ENCODE data around the gene SPNS2. TPM values are rescaled to one million over a fixed set of nuclear protein-coding genes. Genes with fewer than 3 reads are reported as not detected.

SPNS2 gene
- total RNA-seq, 4 donors from 2014 or later = 25.1 to 76.3 (median 49.6) TPM

GRCh38 chr17:4541328-4542002 is 42.8 kb downstream of the SPNS2 start:
- no peak for TF ChIP-seq CTCF (IDR thresholded peaks at IDR 0.05)
- no peak for TF ChIP-seq POLR2A (IDR thresholded peaks at IDR 0.05)
- no peak for TF ChIP-seq EP300 (IDR thresholded peaks at IDR 0.05)
- no peak for TF ChIP-seq POLR2AphosphoS5 (IDR thresholded peaks at IDR 0.05)
- 83% methylated on average over 15 of the region's 29 CpGs for WGBS
- peaks cover 44% of the 10 kb centered on the region for H3K4me1 ChIP-seq
- H3K27me3 ChIP-seq = no peaks in the 10 kb centered on the region
- DNase-seq (ENCODE audit: low spot score in 2 of 2) = no peak
- H3K27ac ChIP-seq = peak overlapping the region; percentile 37
- H3K9me3 ChIP-seq = no peaks in the 10 kb centered on the region
- H3K4me3 ChIP-seq = no peak overlapping the region
- peaks cover 88% of the 10 kb centered on the region for H3K36me3 ChIP-seq

- DNase-seq (ENCODE audit: low spot score in 2 of 2) = no peak
- Histone ChIP-seq H3K9me3 (no peaks in the 10 kb centered on the region), H3K4me3 (no peak overlapping the region), H3K4me1 (peaks cover 37% of the 10 kb centered on the region), H3K27me3 (no peaks in the 10 kb centered on the region), H3K36me3 (peaks cover 95% of the 10 kb centered on the region), H3K27ac (no peak overlapping the region)
- TF ChIP-seq EP300 (IDR thresholded peaks at IDR 0.05) (no peak), POLR2A (IDR thresholded peaks at IDR 0.05) (no peak), CTCF (IDR thresholded peaks at IDR 0.05) (no peak), POLR2AphosphoS5 (IDR thresholded peaks at IDR 0.05) (no peak)
- WGBS = 91% methylated on average over 12 of the region's 14 CpGs
These were observed 43.5 kb downstream of the SPNS2 start for GRCh38 chr17:4542003-4542725.

- no peak for TF ChIP-seq EP300 (IDR thresholded peaks at IDR 0.05)
- TF ChIP-seq CTCF (IDR thresholded peaks at IDR 0.05) = no peak
- no peak for TF ChIP-seq POLR2A (IDR thresholded peaks at IDR 0.05)
- no peak for TF ChIP-seq POLR2AphosphoS5 (IDR thresholded peaks at IDR 0.05)
- no peak overlapping the region for H3K27ac ChIP-seq
- DNase-seq (ENCODE audit: low spot score in 2 of 2) = no peak
- no peak overlapping the region for H3K4me3 ChIP-seq
- no peaks in the 10 kb centered on the region for H3K27me3 ChIP-seq
- no peaks in the 10 kb centered on the region for H3K9me3 ChIP-seq
- peaks cover 100% of the 10 kb centered on the region for H3K36me3 ChIP-seq
- H3K4me1 ChIP-seq = peaks cover 31% of the 10 kb centered on the region
- 70% methylated on average over 18 of the region's 19 CpGs for WGBS
These were observed 44.1 kb downstream of the SPNS2 start for GRCh38 chr17:4542726-4543191.

- Histone ChIP-seq H3K27me3 (no peaks in the 10 kb centered on the region), H3K36me3 (peaks cover 100% of the 10 kb centered on the region), H3K9me3 (no peaks in the 10 kb centered on the region), H3K4me1 (peaks cover 23% of the 10 kb centered on the region), H3K27ac (no peak overlapping the region), H3K4me3 (no peak overlapping the region)
- WGBS = 70% methylated on average over 15 of the region's 19 CpGs
- no peak for DNase-seq (ENCODE audit: low spot score in 2 of 2)
- TF ChIP-seq POLR2A (IDR thresholded peaks at IDR 0.05) = no peak
These were observed 44.9 kb downstream of the SPNS2 start for GRCh38 chr17:4543557-4544026.

GRCh38 chr17:4544135-4544950 is 45.7 kb downstream of the SPNS2 start:
- no peak overlapping the region for H3K4me3 ChIP-seq
- WGBS = 93% methylated on average over 19 of the region's 37 CpGs
- peaks cover 100% of the 10 kb centered on the region for H3K36me3 ChIP-seq

More at GRCh38 chr17:4544135-4544950, 45.7 kb downstream of the SPNS2 start:
- Histone ChIP-seq H3K27ac (no peak overlapping the region), H3K9me3 (no peaks in the 10 kb centered on the region), H3K4me1 (peaks cover 22% of the 10 kb centered on the region), H3K27me3 (no peaks in the 10 kb centered on the region)
- TF ChIP-seq POLR2A (IDR thresholded peaks at IDR 0.05) (no peak), POLR2AphosphoS5 (IDR thresholded peaks at IDR 0.05) (no peak), CTCF (IDR thresholded peaks at IDR 0.05) (no peak), EP300 (IDR thresholded peaks at IDR 0.05) (no peak)
- DNase-seq (ENCODE audit: low spot score in 2 of 2) = no peak
